ENCODE results near the gene SACS. TPM values are rescaled to one million over a fixed set of nuclear protein-coding genes. Genes with fewer than 3 reads are reported as not detected.

SACS gene, protein sequence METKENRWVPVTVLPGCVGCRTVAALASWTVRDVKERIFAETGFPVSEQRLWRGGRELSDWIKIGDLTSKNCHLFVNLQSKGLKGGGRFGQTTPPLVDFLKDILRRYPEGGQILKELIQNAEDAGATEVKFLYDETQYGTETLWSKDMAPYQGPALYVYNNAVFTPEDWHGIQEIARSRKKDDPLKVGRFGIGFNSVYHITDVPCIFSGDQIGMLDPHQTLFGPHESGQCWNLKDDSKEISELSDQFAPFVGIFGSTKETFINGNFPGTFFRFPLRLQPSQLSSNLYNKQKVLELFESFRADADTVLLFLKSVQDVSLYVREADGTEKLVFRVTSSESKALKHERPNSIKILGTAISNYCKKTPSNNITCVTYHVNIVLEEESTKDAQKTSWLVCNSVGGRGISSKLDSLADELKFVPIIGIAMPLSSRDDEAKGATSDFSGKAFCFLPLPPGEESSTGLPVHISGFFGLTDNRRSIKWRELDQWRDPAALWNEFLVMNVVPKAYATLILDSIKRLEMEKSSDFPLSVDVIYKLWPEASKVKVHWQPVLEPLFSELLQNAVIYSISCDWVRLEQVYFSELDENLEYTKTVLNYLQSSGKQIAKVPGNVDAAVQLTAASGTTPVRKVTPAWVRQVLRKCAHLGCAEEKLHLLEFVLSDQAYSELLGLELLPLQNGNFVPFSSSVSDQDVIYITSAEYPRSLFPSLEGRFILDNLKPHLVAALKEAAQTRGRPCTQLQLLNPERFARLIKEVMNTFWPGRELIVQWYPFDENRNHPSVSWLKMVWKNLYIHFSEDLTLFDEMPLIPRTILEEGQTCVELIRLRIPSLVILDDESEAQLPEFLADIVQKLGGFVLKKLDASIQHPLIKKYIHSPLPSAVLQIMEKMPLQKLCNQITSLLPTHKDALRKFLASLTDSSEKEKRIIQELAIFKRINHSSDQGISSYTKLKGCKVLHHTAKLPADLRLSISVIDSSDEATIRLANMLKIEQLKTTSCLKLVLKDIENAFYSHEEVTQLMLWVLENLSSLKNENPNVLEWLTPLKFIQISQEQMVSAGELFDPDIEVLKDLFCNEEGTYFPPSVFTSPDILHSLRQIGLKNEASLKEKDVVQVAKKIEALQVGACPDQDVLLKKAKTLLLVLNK (N-terminal part only)
- total RNA-seq: 1 to 10 TPM; 1.5 to 5.9 (median 3.3) TPM
- long read RNA-seq: 0 reads

DNA sequence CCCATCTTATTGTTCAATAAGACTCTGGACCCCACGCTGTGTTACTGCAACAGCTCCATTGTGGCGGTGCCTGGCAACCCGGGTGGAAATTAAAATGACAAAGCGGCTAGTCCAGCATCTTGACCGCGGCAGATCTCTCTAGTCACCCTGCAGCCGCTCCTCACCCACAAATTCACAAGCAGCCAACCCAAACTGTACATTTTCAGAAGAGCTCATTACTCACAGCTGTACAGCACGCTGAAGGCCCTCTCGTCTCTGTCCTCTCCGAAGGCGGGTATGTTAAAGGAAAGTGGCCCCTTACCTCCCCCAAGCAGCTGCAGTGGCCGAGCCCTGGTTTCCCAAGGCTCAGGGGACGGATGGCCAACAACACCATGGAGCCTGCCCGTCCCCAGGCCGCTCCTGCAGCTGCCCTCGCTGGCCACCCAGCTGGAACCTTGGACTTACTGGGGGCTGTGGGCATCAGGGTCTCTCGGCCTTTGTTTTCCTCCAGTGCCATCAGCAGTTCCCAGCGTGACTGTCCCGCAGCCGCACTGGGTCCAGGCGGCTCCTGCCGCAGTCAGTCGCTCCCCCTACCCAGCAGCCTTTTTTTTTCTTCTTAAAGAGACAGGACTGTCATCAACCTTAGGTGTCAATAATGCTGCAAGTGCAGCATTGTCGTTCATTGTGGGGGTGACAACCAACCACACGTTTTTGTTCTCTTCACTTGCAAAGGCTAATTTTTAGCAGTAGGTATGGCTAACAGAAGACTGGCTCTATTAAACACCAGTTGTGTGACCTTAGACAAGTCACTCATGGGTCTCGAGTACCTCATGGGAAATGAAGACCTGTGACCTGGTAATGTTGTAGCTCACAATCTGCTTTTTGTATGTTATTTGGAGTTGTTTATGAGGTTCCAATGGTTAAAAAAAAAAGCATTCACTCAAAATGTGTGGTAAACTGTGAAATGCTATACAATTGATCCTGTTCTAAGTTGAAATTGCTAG lies at the start of gene SACS:
SACS (minus strand) TSS at position 532 of the 983 bp plus-strand sequence. CDS start 22,463 bp downstream, outside the sequence.
- intact Hi-C loops (cut with DNase I): no loop called here
- H3K36me3 ChIP-seq: no peaks in the 10 kb centered on the region
- H3K27ac ChIP-seq: no peak within 1 kb of the TSS
- no peak for DNase-seq
- ATAC-seq: peak in 3 of 4 donors; percentile 29 to 37 (median 30)
- no peaks in the 10 kb centered on the region for H3K9me3 ChIP-seq
- TF ChIP-seq POLR2A (IDR thresholded peaks at IDR 0.05): no peak
- TF ChIP-seq, protein P1, sequence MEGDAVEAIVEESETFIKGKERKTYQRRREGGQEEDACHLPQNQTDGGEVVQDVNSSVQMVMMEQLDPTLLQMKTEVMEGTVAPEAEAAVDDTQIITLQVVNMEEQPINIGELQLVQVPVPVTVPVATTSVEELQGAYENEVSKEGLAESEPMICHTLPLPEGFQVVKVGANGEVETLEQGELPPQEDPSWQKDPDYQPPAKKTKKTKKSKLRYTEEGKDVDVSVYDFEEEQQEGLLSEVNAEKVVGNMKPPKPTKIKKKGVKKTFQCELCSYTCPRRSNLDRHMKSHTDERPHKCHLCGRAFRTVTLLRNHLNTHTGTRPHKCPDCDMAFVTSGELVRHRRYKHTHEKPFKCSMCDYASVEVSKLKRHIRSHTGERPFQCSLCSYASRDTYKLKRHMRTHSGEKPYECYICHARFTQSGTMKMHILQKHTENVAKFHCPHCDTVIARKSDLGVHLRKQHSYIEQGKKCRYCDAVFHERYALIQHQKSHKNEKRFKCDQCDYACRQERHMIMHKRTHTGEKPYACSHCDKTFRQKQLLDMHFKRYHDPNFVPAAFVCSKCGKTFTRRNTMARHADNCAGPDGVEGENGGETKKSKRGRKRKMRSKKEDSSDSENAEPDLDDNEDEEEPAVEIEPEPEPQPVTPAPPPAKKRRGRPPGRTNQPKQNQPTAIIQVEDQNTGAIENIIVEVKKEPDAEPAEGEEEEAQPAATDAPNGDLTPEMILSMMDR (IDR thresholded peaks at IDR 0.05): no peak
- H3K4me3 ChIP-seq: peak within 1 kb of the TSS in 1 of 3 donors; percentile 24
- H3K4me1 ChIP-seq: peaks cover 0 to 5% (median 0%) of the 10 kb centered on the region in 4 donors
- H3K27me3 ChIP-seq: no peaks in the 10 kb centered on the region
- WGBS (ENCODE audit: insufficient coverage, low coverage, low lambda C conversion rate, missing lambda C conversion rate): 9% methylated on average over 22 of the region's 26 CpGs

DNA sequence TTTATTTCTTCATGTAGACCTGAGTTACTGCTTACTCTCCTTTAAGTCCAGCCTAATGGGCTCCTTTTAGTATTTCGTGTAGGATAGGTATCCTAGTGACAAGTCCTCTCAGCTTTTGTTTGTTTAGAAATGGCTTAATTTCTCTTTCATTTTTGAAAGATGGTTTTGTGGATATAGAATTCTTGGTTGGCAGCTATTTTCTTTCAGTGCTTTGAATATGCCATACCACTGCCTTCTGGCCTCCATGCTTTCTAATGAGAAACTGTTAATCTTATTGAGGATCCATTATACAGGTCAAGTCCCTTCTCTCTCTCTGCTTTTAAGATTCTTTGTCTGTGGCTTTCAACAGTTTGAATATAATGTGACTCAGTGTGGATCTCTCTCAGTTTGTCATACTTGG lies 46.8 kb upstream of the SACS start:
- Histone ChIP-seq H3K36me3 (no peaks in the 10 kb centered on the region), H3K4me3 (no peak overlapping the region), H3K27ac (no peak overlapping the region), H3K4me1 (no peaks in the 10 kb centered on the region), H3K27me3 (no peaks in the 10 kb centered on the region), H3K9me3 (no peaks in the 10 kb centered on the region)
- TF ChIP-seq POLR2A (IDR thresholded peaks at IDR 0.05): no peak
- TF ChIP-seq, protein P1 (IDR thresholded peaks at IDR 0.05): no peak
- ATAC-seq (no peak), DNase-seq (no peak)
- intact Hi-C loops (cut with DNase I): no loop called here
- WGBS (ENCODE audit: insufficient coverage, low coverage, low lambda C conversion rate, missing lambda C conversion rate): 67% methylated on average over 1 of the region's 1 CpG

DNA sequence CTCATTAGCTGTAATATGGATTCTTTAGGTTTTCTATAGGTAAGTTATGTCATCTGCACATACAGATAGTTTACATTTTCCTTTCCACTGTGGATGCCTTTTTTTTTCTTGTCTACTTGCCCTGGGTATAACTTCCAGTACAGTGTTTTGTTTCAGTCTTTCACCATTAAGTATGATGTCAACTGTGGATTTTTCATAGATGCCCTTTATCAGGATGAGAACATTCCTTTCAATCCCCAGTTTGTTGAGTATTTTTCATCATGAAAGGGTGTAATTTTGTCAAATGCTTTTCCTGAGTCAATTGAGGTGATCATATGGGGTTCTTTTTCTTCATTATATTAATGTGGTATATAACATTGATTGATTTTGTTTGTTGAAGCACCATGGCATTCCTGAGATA lies 43.6 kb upstream of the SACS start:
- Histone ChIP-seq H3K27me3 (no peaks in the 10 kb centered on the region), H3K36me3 (no peaks in the 10 kb centered on the region), H3K27ac (no peak overlapping the region), H3K9me3 (no peaks in the 10 kb centered on the region), H3K4me1 (no peaks in the 10 kb centered on the region), H3K4me3 (no peak overlapping the region)
- ATAC-seq (no peak), DNase-seq (no peak)
- TF ChIP-seq POLR2A (IDR thresholded peaks at IDR 0.05): no peak
- intact Hi-C loops (cut with DNase I): no loop called here

DNA sequence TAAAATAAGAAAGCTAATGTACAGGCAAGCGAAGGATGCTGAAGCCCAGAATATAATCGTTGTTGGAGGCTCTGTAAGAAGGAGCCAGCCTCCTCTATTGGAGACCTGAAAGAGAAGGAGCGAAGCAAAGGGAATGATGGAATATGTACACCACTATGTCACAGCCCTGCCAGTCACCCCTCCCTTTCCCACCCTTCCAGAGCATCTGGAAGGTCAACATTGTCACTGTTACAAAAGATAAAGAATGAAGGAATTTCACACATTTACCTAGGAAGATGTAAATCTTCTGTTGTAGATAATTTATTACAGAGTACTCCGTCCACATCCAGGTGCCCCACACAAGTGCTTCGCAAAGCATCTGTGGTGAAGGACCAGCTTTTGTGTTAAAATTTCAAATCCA lies 39.7 kb upstream of the SACS start:
- no peaks in the 10 kb centered on the region for H3K4me1 ChIP-seq
- TF ChIP-seq, protein P1 (IDR thresholded peaks at IDR 0.05): no peak
- no peak for TF ChIP-seq POLR2A (IDR thresholded peaks at IDR 0.05)
- 63% methylated on average over 5 of the region's 5 CpGs for WGBS (ENCODE audit: insufficient coverage, low coverage, low lambda C conversion rate, missing lambda C conversion rate)
- DNase-seq (no peak), ATAC-seq (no peak)
- no peak overlapping the region for H3K27ac ChIP-seq
- intact Hi-C loops (cut with DNase I): no loop called here
- H3K4me3 ChIP-seq: no peak overlapping the region
- H3K9me3 ChIP-seq: no peaks in the 10 kb centered on the region
- no peaks in the 10 kb centered on the region for H3K27me3 ChIP-seq
- no peaks in the 10 kb centered on the region for H3K36me3 ChIP-seq
